T-cell (primary cell): ENCODE data around the gene TMBIM6. TPM values are rescaled to one million over a fixed set of nuclear protein-coding genes. Genes with fewer than 3 reads are reported as not detected.

Source experiments
- ATAC-seq, 4 experiments: fragments of 200-7000 bp in 3 of 4; fragments of 150-1000 bp in 1 of 4; cut with Tn5 transposase; replicated peaks in 1 of 4; 1 replicate in 3 of 4; 2 replicates in 1 of 4; pipeline ENCODE4 v1.10.0; 2021; ENCODE audit warnings: moderate library complexity in 3 of 4, mild to moderate bottlenecking in 2 of 4, moderate number of reproducible peaks in 1 of 4
- CTCF ChIA-PET, 2 donors: fragments of 300-600 bp; sonication (Branson Sonifier 250); formaldehyde crosslinking; loops; one replicate each; lab custom pipeline; 2022; ENCODE audit warnings: antibody characterized with exemption in 2 of 2; lab: Charles Lee
- POLR2A ChIA-PET, 2 donors: fragments of 300-600 bp; sonication (Branson Sonifier 250); formaldehyde crosslinking; loops; one replicate each; lab custom pipeline; 2022; ENCODE audit warnings: antibody characterized with exemption in 2 of 2; lab: Charles Lee
- DNase-seq, 35 experiments: peaks; one replicate each; pipeline versions ENCODE4 v3.0.0 to v3.0.0-alpha.2; 2013 to 2023
- H3K27ac ChIP-seq: one replicate; pipeline ENCODE4 v1.5.1; 2013; ENCODE audit warnings: low read length
- H3K27me3 ChIP-seq, 2 experiments: replicated peaks in 1 of 2; 1 replicate in 1 of 2; 2 replicates in 1 of 2; pipeline versions ENCODE4 v1.6.1 to v1.7.0; 2013; ENCODE audit warnings: low read length in 1 of 2, mixed read lengths in 1 of 2; ENCODE audit not compliant: control insufficient read depth in 2 of 2, insufficient read depth in 2 of 2; ENCODE audit errors: extremely low read depth in 1 of 2
- H3K36me3 ChIP-seq, 2 donors: 1 replicate in 1 of 2; 2 replicates in 1 of 2; pipeline versions ENCODE4 v1.6.1 to v1.7.0; 2013; ENCODE audit warnings: low read length in 1 of 2; ENCODE audit not compliant: control insufficient read depth in 2 of 2, insufficient read depth in 1 of 2; ENCODE audit errors: extremely low read depth in 1 of 2
- H3K4me1 ChIP-seq, 2 experiments: 1 replicate in 1 of 2; 2 replicates in 1 of 2; pipeline versions ENCODE4 v1.6.1 to v1.7.0; 2013; ENCODE audit warnings: low read length in 2 of 2, mixed read lengths in 1 of 2; ENCODE audit not compliant: insufficient read depth in 2 of 2, control insufficient read depth in 1 of 2; ENCODE audit errors: extremely low read depth in 1 of 2
- H3K4me3 ChIP-seq, 2 donors: 1 replicate in 1 of 2; 2 replicates in 1 of 2; pipeline versions ENCODE4 v1.5.1 to v1.7.0; 2013; ENCODE audit warnings: mild to moderate bottlenecking in 2 of 2, low read length in 1 of 2, moderate library complexity in 1 of 2; ENCODE audit not compliant: control insufficient read depth in 1 of 2; ENCODE audit errors: extremely low read depth in 1 of 2
- H3K9me3 ChIP-seq: 2 replicates; pipeline ENCODE4 v1.7.0; 2013
- H3K27ac Mint-ChIP-seq, 2 donors: one replicate each; pipeline ENCODE4 v1.8.0; 2020 to 2021; ENCODE audit warnings: mild to moderate bottlenecking in 2 of 2, mixed read lengths in 2 of 2
- H3K27me3 Mint-ChIP-seq, 2 donors: one replicate each; pipeline ENCODE4 v1.8.0; 2021 to 2022; ENCODE audit warnings: mixed read lengths in 2 of 2
- H3K36me3 Mint-ChIP-seq: one replicate; pipeline ENCODE4 v1.8.0; 2021; ENCODE audit warnings: mixed read lengths
- H3K4me1 Mint-ChIP-seq, 3 donors: one replicate each; pipeline ENCODE4 v1.8.0; 2020 to 2022; ENCODE audit warnings: mixed read lengths in 3 of 3, mild to moderate bottlenecking in 1 of 3
- H3K4me3 Mint-ChIP-seq, 3 donors: one replicate each; pipeline ENCODE4 v1.8.0; 2020 to 2022; ENCODE audit warnings: mild to moderate bottlenecking in 3 of 3, mixed read lengths in 3 of 3, moderate library complexity in 3 of 3
- H3K9me3 Mint-ChIP-seq, 3 donors: one replicate each; pipeline ENCODE4 v1.8.0; 2020 to 2022; ENCODE audit warnings: mixed read lengths in 3 of 3
- WGBS: methylation state at CpG from one replicate; pipeline ENCODE4 v1.1.5; 2013; ENCODE audit warnings: missing lambda C conversion rate; ENCODE audit not compliant: insufficient coverage; 5-methylcytosine and 5-hydroxymethylcytosine counted together
- total RNA-seq, 35 experiments: library from RNA in 6 of 35; stranded (reverse) in 6 of 35; fragments of 120-200 nt in 1 of 35; gene quantifications; one replicate each; pipeline versions ENCODE4 v1.2.1 to v1.2.4 and lab custom pipeline; 2013 to 2026

The TMBIM6 gene
- total RNA-seq, 5 donors from 2014 or later (not counting 1 experiment from before 2014, with no cell fraction given), result 333 to 426 (median 401) TPM

DNA sequence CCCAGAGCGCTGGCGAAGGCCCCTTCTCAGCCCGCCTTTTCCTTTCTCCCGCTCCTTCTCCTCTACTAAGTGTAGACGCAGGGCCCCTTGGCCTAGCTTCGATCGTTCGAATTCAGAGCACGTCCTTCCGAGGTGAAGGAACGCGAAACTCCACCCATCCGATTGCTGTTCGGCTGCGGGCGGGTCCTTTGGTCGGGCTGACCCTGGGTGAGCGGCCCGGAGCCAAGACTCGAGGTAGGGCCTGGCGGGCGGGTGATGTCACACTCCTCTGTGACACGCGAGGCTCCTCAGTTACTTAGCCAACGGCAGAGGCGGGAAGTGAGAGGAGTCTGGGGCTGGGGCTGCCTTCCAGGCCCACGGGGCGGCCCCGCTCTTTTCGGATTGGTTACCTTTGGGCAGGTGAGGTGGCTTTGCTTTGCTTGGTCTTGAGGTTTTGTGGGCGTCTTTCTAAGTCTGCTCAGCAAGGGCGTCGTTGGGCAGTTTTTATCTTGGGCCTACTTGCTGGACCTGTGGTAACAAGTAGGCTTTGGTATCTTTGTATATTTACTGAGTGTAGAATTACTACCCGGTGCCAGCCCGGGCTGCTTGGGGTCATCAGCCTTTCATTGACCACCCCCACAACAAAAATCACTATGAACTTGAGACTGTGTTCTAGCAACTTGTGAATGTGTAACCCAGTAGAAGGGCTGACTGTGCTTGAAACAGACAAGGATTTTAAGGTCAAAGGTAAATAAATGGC is 694 bp downstream of the TMBIM6 start:
- Histone ChIP-seq H3K27ac (peak overlapping the region; percentile 96), H3K27me3 (no peaks in the 10 kb centered on the region), H3K4me3 (peak overlapping the region; percentile 70 to 90), H3K9me3 (no peaks in the 10 kb centered on the region), H3K36me3 (peaks cover 0 to 14% of the 10 kb centered on the region in 2 donors), H3K4me1 (peaks cover 36 to 39% of the 10 kb centered on the region in 2 experiments)
- Mint-ChIP-seq H3K27ac (peak overlapping the region; percentile 97 to 99), H3K27me3 (no peaks in the 10 kb centered on the region), H3K4me1 (peaks cover 55 to 56% (median 56%) of the 10 kb centered on the region in 3 donors), H3K9me3 (no peaks in the 10 kb centered on the region), H3K36me3 (peaks cover 14% of the 10 kb centered on the region), H3K4me3 (peak overlapping the region; percentile 87 to 97 (median 92))
- ChIA-PET CTCF (interaction anchor here (0.6 to 2.7 kb wide), 37 partner anchors 8 to 897 kb away, joined by 3 to 57 read pairs (median 5); partner anchors contain the start of genes BCDIN3D (in 1 of the 2), COX14 (in 1 of the 2), NCKAP5L (in 1 of the 2) and PRPF40B (in 1 of the 2)), POLR2A (interaction anchor here (0.6 to 1.4 kb wide), 14 partner anchors 8 to 612 kb away, joined by 3 to 14 read pairs (median 6); partner anchors contain the start of gene COX14 (in 1 of the 2))
- under 1% methylated on average over 25 of the region's 35 CpGs for WGBS
- DNase-seq, result peak in 34 of 35 experiments; percentile 73 to 94 (median 90)
- peak; percentile 57 to 73 (median 62) for ATAC-seq

DNA sequence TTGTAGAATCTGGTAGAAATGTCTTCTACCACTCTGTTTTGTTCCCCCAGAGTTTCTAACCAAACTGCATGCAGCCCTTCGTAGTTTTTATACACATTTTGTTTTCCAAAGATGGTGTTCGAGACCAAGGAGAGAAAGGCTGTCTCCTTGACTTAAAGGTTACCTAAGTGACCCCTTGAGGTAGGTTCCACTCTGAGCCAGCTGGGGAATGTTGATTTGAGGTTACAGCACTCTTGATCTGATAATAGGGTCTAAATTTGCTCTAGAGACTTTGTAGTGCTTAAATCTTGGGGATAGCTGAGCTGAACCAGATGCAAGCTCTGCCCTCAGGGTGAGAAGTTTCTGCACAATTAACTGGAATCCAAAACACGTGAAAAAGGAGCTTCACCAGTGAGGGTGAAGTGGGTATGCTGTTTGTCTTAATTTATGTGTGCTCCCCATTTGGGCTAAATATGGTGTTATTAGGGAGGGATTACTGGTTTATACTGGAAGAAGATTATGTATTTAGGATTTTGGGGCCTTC is 3.1 kb downstream of the TMBIM6 start:
- H3K9me3 ChIP-seq, result no peaks in the 10 kb centered on the region
- no peaks in the 10 kb centered on the region for H3K27me3 Mint-ChIP-seq
- H3K4me1 Mint-ChIP-seq, result peaks cover 76 to 80% (median 76%) of the 10 kb centered on the region in 3 donors
- peak overlapping the region; percentile 29 to 87 (median 64) for H3K4me3 Mint-ChIP-seq
- POLR2A ChIA-PET, result interaction anchor here in 1 of 2 donors (0.9 kb wide), 1 partner anchor 18 kb away, joined by 4 read pairs; no protein-coding TSS in a partner anchor
- DNase-seq (no peak), ATAC-seq (no peak)
- H3K4me1 ChIP-seq, result peaks cover 52 to 55% of the 10 kb centered on the region in 2 experiments
- 57% methylated on average over 1 of the region's 3 CpGs for WGBS
- H3K27ac Mint-ChIP-seq, result peak overlapping the region; percentile 62 to 74
- H3K4me3 ChIP-seq, result no peak overlapping the region
- H3K9me3 Mint-ChIP-seq, result no peaks in the 10 kb centered on the region
- H3K36me3 ChIP-seq, result peaks cover 0 to 17% of the 10 kb centered on the region in 2 donors
- peak overlapping the region; percentile 96 for H3K27ac ChIP-seq
- CTCF ChIA-PET, result interaction anchor here (0.6 to 2.2 kb wide), 4 partner anchors 13 to 65 kb away, joined by 3 to 9 read pairs (median 6); no protein-coding TSS in a partner anchor
- H3K36me3 Mint-ChIP-seq, result peaks cover 14% of the 10 kb centered on the region
- no peaks in the 10 kb centered on the region for H3K27me3 ChIP-seq

DNA sequence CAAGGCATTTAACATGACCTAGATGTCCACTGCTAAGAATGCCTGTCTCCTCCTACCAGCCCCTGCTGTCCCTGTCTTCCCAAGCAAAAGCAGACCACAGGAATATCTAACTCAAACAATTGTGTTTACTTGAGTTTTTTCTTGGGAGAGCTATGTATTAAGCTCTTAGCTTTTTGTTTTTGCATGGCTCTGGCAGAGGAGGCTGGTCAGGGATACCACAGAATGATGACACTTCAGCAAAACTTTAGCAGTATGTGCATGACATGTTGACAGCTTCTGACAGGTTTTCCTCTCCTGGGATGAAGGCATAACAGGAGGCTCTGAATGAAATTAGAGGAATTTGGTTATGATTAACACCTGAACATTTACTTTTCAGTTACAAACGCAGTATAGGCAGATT is 6.9 kb downstream of the TMBIM6 start:
- H3K36me3 ChIP-seq, result peaks cover 4 to 35% of the 10 kb centered on the region in 2 donors
- no peaks in the 10 kb centered on the region for H3K9me3 ChIP-seq
- POLR2A ChIA-PET, result interaction anchor here (0.6 to 1.0 kb wide), 2 partner anchors 25 to 77 kb away, joined by 3 to 7 read pairs; no protein-coding TSS in a partner anchor
- WGBS, result no CpG with 5 or more reads among the region's 1 CpG
- H3K4me1 ChIP-seq, result peaks cover 55 to 56% of the 10 kb centered on the region in 2 experiments
- CTCF ChIA-PET, result interaction anchor here (0.6 to 1.4 kb wide), 3 partner anchors 14 to 263 kb away, joined by 3 to 6 read pairs (median 4); no protein-coding TSS in a partner anchor
- ATAC-seq, result no peak
- Mint-ChIP-seq H3K27me3 (no peaks in the 10 kb centered on the region), H3K9me3 (no peaks in the 10 kb centered on the region), H3K4me3 (peak overlapping the region in 2 of 3 donors; percentile 39 to 67), H3K4me1 (peaks cover 92 to 95% (median 93%) of the 10 kb centered on the region in 3 donors), H3K27ac (peak overlapping the region in 1 of 2 donors; percentile 82), H3K36me3 (peaks cover 25% of the 10 kb centered on the region)
- no peaks in the 10 kb centered on the region for H3K27me3 ChIP-seq
- no peak overlapping the region for H3K27ac ChIP-seq
- DNase-seq, result no peak
- no peak overlapping the region for H3K4me3 ChIP-seq

DNA sequence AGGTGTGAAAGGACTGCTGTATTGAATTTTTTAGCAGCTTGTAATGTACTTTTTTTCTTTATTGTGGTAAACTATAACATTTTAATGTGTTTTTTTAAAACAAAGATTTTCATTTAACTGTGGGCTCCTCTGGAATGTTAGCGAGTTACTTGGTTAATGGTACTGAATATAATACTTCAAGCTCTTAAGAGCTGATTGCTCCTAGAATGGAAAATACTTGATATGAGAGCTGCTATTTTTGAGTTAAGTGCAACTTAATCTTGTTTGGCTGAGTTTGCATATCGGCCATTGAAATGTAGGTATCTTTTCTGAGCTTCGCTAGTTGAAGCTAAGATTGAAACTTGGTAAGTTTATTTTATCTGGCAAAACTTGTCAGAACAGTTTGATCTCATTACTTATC is 7.4 kb downstream of the TMBIM6 start:
- POLR2A ChIA-PET, result interaction anchor here in 1 of 2 donors (1.0 kb wide), 1 partner anchor 78 kb away, joined by 3 read pairs; no protein-coding TSS in a partner anchor
- Histone ChIP-seq H3K4me1 (peaks cover 52 to 55% of the 10 kb centered on the region in 2 experiments), H3K36me3 (peaks cover 4 to 40% of the 10 kb centered on the region in 2 donors), H3K27ac (no peak overlapping the region), H3K9me3 (no peaks in the 10 kb centered on the region), H3K4me3 (no peak overlapping the region), H3K27me3 (no peaks in the 10 kb centered on the region)
- WGBS, result 83% methylated on average over 1 of the region's 3 CpGs
- DNase-seq (no peak), ATAC-seq (no peak)
- Mint-ChIP-seq H3K27me3 (no peaks in the 10 kb centered on the region), H3K27ac (peak overlapping the region; percentile 39 to 82), H3K4me1 (peaks cover 92 to 95% (median 93%) of the 10 kb centered on the region in 3 donors), H3K36me3 (peaks cover 27% of the 10 kb centered on the region), H3K9me3 (no peaks in the 10 kb centered on the region), H3K4me3 (peak overlapping the region; percentile 17 to 67 (median 35))
- CTCF ChIA-PET, result interaction anchor here (1.3 to 1.4 kb wide), 3 partner anchors 8 to 14 kb away, joined by 3 to 6 read pairs (median 4); no protein-coding TSS in a partner anchor

DNA sequence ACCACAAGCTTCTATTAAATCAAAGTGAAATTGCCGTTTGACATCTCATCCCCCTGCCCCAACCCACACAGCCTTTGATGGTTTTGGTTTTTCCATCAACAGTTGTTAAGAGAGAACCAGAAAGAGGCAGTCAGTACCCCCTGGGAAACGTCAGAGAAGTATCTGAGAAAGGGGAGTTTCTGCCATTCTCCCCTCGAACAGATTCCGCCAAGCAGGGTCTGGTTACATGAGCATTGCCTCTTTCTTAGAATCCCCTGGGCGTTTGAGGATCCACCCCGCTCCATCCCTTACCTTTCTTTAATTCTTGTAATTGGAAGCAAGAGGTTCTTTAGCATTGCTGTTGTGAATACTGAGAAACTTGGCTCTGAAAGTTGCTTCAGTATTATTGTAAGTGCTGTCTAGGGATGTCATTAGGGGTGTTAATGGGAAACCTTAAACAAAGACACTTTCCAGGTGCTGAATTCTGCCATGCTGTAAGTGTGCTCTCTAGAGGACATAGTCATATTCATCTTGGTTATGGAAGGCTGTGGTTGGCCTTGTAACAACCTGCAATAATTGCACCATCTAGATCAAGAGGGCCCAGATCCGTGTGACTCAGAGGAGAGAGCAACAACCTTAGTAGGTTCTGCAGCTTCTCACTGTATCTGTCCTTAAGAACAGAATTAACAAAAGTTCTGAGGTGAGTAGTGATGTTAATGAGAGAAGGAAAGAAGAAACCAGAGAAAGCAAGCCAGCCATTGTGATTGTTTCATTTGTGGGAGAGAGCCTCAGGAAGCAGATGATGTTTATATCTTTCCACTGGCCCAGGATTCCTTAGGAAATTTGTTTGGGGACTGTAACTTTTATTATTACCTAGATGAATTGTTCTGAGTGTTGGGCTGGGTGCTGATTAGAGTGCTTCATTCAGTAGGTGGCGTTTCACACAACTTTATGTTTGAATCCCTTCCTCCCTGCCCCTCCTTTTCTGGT is 9.0 kb downstream of the TMBIM6 start:
- H3K27ac Mint-ChIP-seq, result peak overlapping the region; percentile 69 to 79
- H3K4me3 ChIP-seq, result no peak overlapping the region
- DNase-seq (peak in 10 of 35 experiments; percentile 2 to 45 (median 14)), ATAC-seq (peak; percentile 63 to 84 (median 72))
- no peaks in the 10 kb centered on the region for H3K9me3 Mint-ChIP-seq
- no peaks in the 10 kb centered on the region for H3K27me3 Mint-ChIP-seq
- no peaks in the 10 kb centered on the region for H3K9me3 ChIP-seq
- CTCF ChIA-PET, result interaction anchor here (0.6 to 1.4 kb wide), 3 partner anchors 7 to 1533 kb away, joined by 3 to 11 read pairs (median 3); partner anchors contain the start of gene TMBIM6 (in 1 of the 2)
- peaks cover 39 to 44% of the 10 kb centered on the region in 2 experiments for H3K4me1 ChIP-seq
- H3K27me3 ChIP-seq, result no peaks in the 10 kb centered on the region
- POLR2A ChIA-PET, result interaction anchor here (0.6 to 1.5 kb wide), 3 partner anchors 9 to 78 kb away, joined by 4 to 10 read pairs (median 5); partner anchors contain the start of genes NCKAP5L (in 1 of the 2) and TMBIM6 (in 1 of the 2)
- peak overlapping the region; percentile 43 to 67 (median 43) for H3K4me3 Mint-ChIP-seq
- H3K36me3 Mint-ChIP-seq, result peaks cover 35% of the 10 kb centered on the region
- H3K36me3 ChIP-seq, result peaks cover 8 to 37% of the 10 kb centered on the region in 2 donors
- H3K27ac ChIP-seq, result peak overlapping the region; percentile 14
- peaks cover 84 to 95% (median 88%) of the 10 kb centered on the region in 3 donors for H3K4me1 Mint-ChIP-seq
- no CpG with 5 or more reads among the region's 8 CpGs for WGBS
